Progenitor cell of endocrine pancreas (in vitro differentiated cells): ENCODE results near the gene LGALS9C. TPM values are rescaled to one million over a fixed set of nuclear protein-coding genes. Genes with fewer than 3 reads are reported as not detected.
"Not testable (repeated sequence)": the region's sequence is repeated elsewhere in the genome, so short reads cannot be mapped to it uniquely, and the experiment has no call there.

ENCODE experiments used
- DNase-seq: peaks from one replicate; pipeline ENCODE4 v3.0.0; 2021; ENCODE audit warnings: low spot score; ENCODE audit not compliant: unreplicated experiment
- H3K27ac Mint-ChIP-seq: 2 replicates; pipeline ENCODE4 v1.8.0; 2021; ENCODE audit warnings: mild to moderate bottlenecking, moderate library complexity, mixed read lengths
- H3K27me3 Mint-ChIP-seq: 2 replicates; pipeline ENCODE4 v1.8.0; 2021; ENCODE audit warnings: mixed read lengths
- H3K36me3 Mint-ChIP-seq: 2 replicates; pipeline ENCODE4 v1.8.0; 2022; ENCODE audit warnings: mixed read lengths; ENCODE audit not compliant: insufficient read depth
- H3K4me1 Mint-ChIP-seq: 2 replicates; pipeline ENCODE4 v1.8.0; 2021; ENCODE audit warnings: low read depth, mixed read lengths
- H3K4me3 Mint-ChIP-seq: 2 replicates; pipeline ENCODE4 v1.8.0; 2021; ENCODE audit warnings: low read depth, mild to moderate bottlenecking, moderate library complexity, mixed read lengths
- H3K9me3 Mint-ChIP-seq: 2 replicates; pipeline ENCODE4 v1.8.0; 2021; ENCODE audit warnings: low read depth, mixed read lengths
- total RNA-seq: library from RNA; stranded (reverse); gene quantifications from 2 replicates; pipeline ENCODE4 v1.2.1, GENCODE V29; 2021

LGALS9C gene
- total RNA-seq, 1 donor from 2014 or later = not detected

DNA sequence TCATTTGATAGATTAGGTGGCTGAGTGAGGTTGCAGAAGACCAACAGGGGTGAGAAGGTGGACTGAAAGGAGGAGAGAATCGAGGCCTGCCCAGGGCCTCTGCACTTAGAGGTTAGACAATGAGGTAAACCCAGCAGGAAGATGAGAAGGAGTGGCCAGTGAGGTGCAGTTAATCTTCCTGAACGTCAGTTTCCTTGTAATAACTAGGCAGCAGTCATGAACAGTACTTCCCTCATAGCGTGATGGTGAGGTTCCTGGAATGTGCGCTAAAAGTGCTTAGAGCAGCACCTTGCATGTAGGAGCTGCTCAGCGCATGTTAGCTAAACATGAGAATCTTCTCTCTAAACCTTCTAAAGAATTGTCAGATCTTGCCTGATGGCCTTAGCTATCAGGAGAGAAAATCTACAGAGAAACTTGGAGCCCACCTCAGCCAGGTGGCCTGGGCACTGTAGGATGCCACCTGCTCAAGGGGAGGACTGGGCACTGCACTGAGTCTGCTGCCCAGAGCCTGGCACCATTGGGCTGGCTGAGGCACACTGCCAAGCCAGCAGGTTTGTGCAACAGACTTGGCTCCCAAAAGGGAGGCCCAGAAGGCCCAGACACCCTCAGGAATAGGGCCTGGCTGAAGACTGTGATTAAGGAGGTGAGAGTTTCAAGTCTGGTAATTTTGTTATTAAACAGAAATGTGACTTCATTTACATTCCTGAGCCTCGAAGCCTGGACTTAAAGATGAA, 10.2 kb upstream of the LGALS9C start:
- H3K36me3 Mint-ChIP-seq, H3K9me3 Mint-ChIP-seq, H3K4me1 Mint-ChIP-seq, H3K27ac Mint-ChIP-seq, DNase-seq, H3K4me3 Mint-ChIP-seq, H3K27me3 Mint-ChIP-seq: not testable (repeated sequence)

- DNase-seq, H3K36me3 Mint-ChIP-seq, H3K27me3 Mint-ChIP-seq, H3K4me1 Mint-ChIP-seq, H3K9me3 Mint-ChIP-seq, H3K27ac Mint-ChIP-seq, H3K4me3 Mint-ChIP-seq: not testable (repeated sequence)
These were observed 9.6 kb upstream of the LGALS9C start for GRCh38 chr17:18467001-18467400.

- H3K27me3 Mint-ChIP-seq, H3K27ac Mint-ChIP-seq: not testable (repeated sequence)
These were observed 8.0 kb upstream of the LGALS9C start for GRCh38 chr17:18468472-18469171.

DNA sequence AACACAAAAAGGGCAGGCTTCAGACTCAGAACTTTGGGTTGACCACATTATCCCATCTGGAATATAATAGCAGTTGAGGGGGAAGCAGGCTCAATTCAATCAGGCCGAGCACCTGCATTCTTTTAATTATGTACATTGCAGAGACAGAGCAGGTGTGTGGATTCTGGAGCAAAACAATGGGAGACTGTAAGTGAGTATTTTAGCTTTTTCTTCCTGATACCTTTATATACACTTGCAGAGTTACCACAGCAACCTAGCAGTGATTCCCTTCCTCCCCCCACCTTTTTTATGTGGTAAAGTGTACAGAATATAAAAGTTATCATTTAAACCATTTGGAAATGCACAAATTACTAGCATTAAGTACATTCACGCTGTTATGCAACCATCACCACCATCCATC, 6.8 kb upstream of the LGALS9C start:
- H3K4me1 Mint-ChIP-seq, H3K27ac Mint-ChIP-seq, H3K27me3 Mint-ChIP-seq, DNase-seq, H3K9me3 Mint-ChIP-seq, H3K36me3 Mint-ChIP-seq, H3K4me3 Mint-ChIP-seq: not testable (repeated sequence)

More at GRCh38 chr17:18468472-18469171, 8.0 kb upstream of the LGALS9C start:
- not testable (repeated sequence) for H3K9me3 Mint-ChIP-seq, H3K4me1 Mint-ChIP-seq, H3K36me3 Mint-ChIP-seq, DNase-seq, H3K4me3 Mint-ChIP-seq

GRCh38 chr17:18470345-18470930, 6.2 kb upstream of the LGALS9C start:
- DNase-seq, H3K36me3 Mint-ChIP-seq, H3K9me3 Mint-ChIP-seq, H3K27ac Mint-ChIP-seq, H3K4me3 Mint-ChIP-seq, H3K4me1 Mint-ChIP-seq, H3K27me3 Mint-ChIP-seq: not testable (repeated sequence)

DNA sequence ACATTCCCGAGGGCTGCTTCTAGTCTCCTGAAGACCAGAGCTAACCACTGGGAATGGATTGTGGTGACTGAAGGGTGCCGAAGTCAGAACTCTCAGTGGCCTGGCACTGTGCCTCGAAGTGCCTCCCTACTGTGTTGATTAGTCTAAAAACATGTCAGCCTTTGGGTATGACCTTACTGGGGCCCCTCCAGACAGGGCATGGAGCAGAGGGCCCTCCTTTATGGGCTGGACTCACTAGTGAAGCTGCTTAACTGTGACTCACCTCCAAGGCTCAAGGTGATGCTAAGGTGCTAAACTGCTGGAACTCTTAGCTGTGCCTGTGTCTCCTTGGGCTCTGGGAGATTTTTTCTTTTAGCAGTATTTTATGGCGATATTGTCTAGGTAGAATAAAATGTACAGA, 2.6 kb upstream of the LGALS9C start:
- not testable (repeated sequence) for DNase-seq, H3K27me3 Mint-ChIP-seq, H3K27ac Mint-ChIP-seq, H3K4me3 Mint-ChIP-seq, H3K36me3 Mint-ChIP-seq, H3K9me3 Mint-ChIP-seq, H3K4me1 Mint-ChIP-seq

- not testable (repeated sequence) for H3K9me3 Mint-ChIP-seq, H3K27ac Mint-ChIP-seq, H3K4me1 Mint-ChIP-seq, H3K4me3 Mint-ChIP-seq, DNase-seq, H3K36me3 Mint-ChIP-seq, H3K27me3 Mint-ChIP-seq
These were observed 1.8 kb upstream of the LGALS9C start for GRCh38 chr17:18474754-18475153.

- H3K4me3 Mint-ChIP-seq, H3K36me3 Mint-ChIP-seq, DNase-seq: not testable (repeated sequence)
These were observed 778 bp downstream of the LGALS9C start for GRCh38 chr17:18477367-18477766.

GRCh38 chr17:18478362-18478761, 1.8 kb downstream of the LGALS9C start:
- not testable (repeated sequence) for H3K9me3 Mint-ChIP-seq, H3K4me3 Mint-ChIP-seq, H3K27ac Mint-ChIP-seq, DNase-seq, H3K27me3 Mint-ChIP-seq, H3K4me1 Mint-ChIP-seq, H3K36me3 Mint-ChIP-seq

More at GRCh38 chr17:18477367-18477766, 778 bp downstream of the LGALS9C start:
- not testable (repeated sequence) for H3K4me1 Mint-ChIP-seq, H3K27me3 Mint-ChIP-seq, H3K9me3 Mint-ChIP-seq, H3K27ac Mint-ChIP-seq

- H3K9me3 Mint-ChIP-seq, H3K4me1 Mint-ChIP-seq, DNase-seq, H3K27ac Mint-ChIP-seq, H3K27me3 Mint-ChIP-seq, H3K36me3 Mint-ChIP-seq, H3K4me3 Mint-ChIP-seq: not testable (repeated sequence)
These were observed 2.5 kb downstream of the LGALS9C start for GRCh38 chr17:18478977-18479595.

DNA sequence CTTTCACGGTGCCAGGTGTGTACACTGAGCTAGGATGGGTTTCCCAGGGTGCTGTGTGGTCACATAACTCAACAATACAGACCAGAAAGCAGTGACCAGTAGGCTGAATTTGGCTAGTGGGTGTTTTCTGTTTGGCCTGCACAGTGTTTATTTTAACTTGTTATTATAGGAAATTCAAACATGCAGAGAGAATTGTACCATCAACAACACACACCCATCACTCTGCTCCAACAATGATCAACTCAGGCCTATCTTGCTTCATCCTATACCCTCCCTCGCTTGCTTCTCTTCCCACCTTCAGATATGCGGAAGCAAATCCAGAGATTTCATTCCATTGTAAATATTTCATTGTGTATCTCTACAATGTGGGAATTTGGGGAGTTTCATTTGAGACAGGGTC, 5.2 kb downstream of the LGALS9C start:
- not testable (repeated sequence) for H3K27ac Mint-ChIP-seq, H3K9me3 Mint-ChIP-seq, DNase-seq, H3K4me3 Mint-ChIP-seq, H3K27me3 Mint-ChIP-seq, H3K4me1 Mint-ChIP-seq, H3K36me3 Mint-ChIP-seq

DNA sequence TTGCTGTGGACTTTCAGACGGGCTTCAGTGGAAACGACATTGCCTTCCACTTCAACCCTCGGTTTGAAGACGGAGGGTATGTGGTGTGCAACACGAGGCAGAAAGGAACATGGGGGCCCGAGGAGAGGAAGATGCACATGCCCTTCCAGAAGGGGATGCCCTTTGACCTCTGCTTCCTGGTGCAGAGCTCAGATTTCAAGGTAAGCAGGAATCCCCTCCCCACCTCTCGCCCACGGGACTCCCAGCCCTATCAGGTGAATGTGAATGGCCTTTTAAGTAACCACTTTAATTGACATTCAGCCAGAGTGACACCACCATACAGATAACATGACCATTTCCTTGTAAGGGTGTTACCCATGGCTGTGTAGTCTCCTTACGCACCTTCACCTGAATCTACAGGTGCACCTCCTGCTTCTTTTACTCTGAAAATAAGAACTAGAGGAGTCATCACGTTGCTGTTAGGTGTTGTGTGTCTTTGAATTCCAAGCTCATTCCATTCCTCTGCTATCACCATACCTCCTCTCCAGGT, 9.4 kb downstream of the LGALS9C start:
- not testable (repeated sequence) for H3K36me3 Mint-ChIP-seq, H3K4me1 Mint-ChIP-seq, H3K9me3 Mint-ChIP-seq, H3K4me3 Mint-ChIP-seq, H3K27me3 Mint-ChIP-seq, H3K27ac Mint-ChIP-seq, DNase-seq

- H3K27ac Mint-ChIP-seq, H3K4me1 Mint-ChIP-seq, H3K27me3 Mint-ChIP-seq, H3K4me3 Mint-ChIP-seq, H3K36me3 Mint-ChIP-seq, DNase-seq, H3K9me3 Mint-ChIP-seq: not testable (repeated sequence)
These were observed 11.0 kb downstream of the LGALS9C start for GRCh38 chr17:18487633-18488032.
